Measurements from ENCODE around the gene CD53. TPM values are rescaled to one million over a fixed set of nuclear protein-coding genes. Genes with fewer than 3 reads are reported as not detected.

Gene CD53
- total and polyA plus RNA-seq, 9 of the 15 experiments (the other 6 are each of a cell fraction or from before 2014, with no cell fraction given): 63.5 to 220 (median 131) TPM

- TF ChIP-seq DDX20 (tag; IDR thresholded peaks at IDR 0.05; ENCODE audit: low read depth): 0 out of 2 replicates have a peak, but pooled peaks have one; percentile 13
- TF ChIP-seq PHB2 (IDR thresholded peaks at IDR 0.05; ENCODE audit: low read depth): no peak
- no peak for TF ChIP-seq ZNF408 (CRISPR knock-in tag; IDR thresholded peaks at IDR 0.05; ENCODE audit: low read depth)
- no peak for TF ChIP-seq ZNF174 (CRISPR knock-in tag; IDR thresholded peaks at IDR 0.05)
- no peak for TF ChIP-seq ZBTB17 (CRISPR knock-in tag; IDR thresholded peaks at IDR 0.05)
- 0 out of 2 replicates have a peak, but pooled peaks have one; percentile 67 for TF ChIP-seq HDAC2 (IDR thresholded peaks at IDR 0.05)
- no peak for TF ChIP-seq MIER1 (IDR thresholded peaks at IDR 0.05; ENCODE audit: low read depth)
- no peak for TF ChIP-seq ZKSCAN8 (CRISPR knock-in tag; IDR thresholded peaks at IDR 0.05)
- peak; percentile 90 for TF ChIP-seq DPF2 (IDR thresholded peaks at IDR 0.05)
- no peak for TF ChIP-seq UBTF (IDR thresholded peaks at IDR 0.05; ENCODE audit: borderline replicate concordance in 1 of 2, low read depth in 2 of 2, low read length in 2 of 2)
- no peak for TF ChIP-seq ZNF740 (CRISPR knock-in tag; IDR thresholded peaks at IDR 0.05)
- no peak for TF ChIP-seq ZNF740 (tag; IDR thresholded peaks at IDR 0.05)
- TF ChIP-seq NEUROD1 (IDR thresholded peaks at IDR 0.05; ENCODE audit: borderline replicate concordance, low read depth, low read length, partially characterized antibody): no peak
- TF ChIP-seq FOXJ2 (tag; IDR thresholded peaks at IDR 0.05): peak; percentile 64; the same call in 1 of the 2 replicates
- TF ChIP-seq TFE3 (CRISPR knock-in tag; IDR thresholded peaks at IDR 0.05): no peak
- TF ChIP-seq HLTF (IDR thresholded peaks at IDR 0.05): no peak
- TF ChIP-seq KAT2B (IDR thresholded peaks at IDR 0.05; ENCODE audit: low read depth, low read length): no peak
- TF ChIP-seq ZNF589 (CRISPR knock-in tag; IDR thresholded peaks at IDR 0.05; ENCODE audit: low read depth): peak; percentile 58; the same call in 1 of the 2 replicates
- TF ChIP-seq ZBTB12 (CRISPR knock-in tag; IDR thresholded peaks at IDR 0.05): no peak
- no peak for TF ChIP-seq PRPF4 (IDR thresholded peaks at IDR 0.05; ENCODE audit: insufficient read depth, low read depth, low read length, poor library complexity, severe bottlenecking)
- TF ChIP-seq ZNF79 (CRISPR knock-in tag; IDR thresholded peaks at IDR 0.05; ENCODE audit: low read depth): no peak
- TF ChIP-seq CEBPB (tag; IDR thresholded peaks at IDR 0.05): peak; percentile 19; the same call in 1 of the 2 replicates
- peak; percentile 42 to 62; a peak in 3 of 4 replicates for TF ChIP-seq TRIM24 (IDR thresholded peaks at IDR 0.05)
- TF ChIP-seq TAF9B (IDR thresholded peaks at IDR 0.05; ENCODE audit: partially characterized antibody): peak; percentile 33
Observed at GRCh38 chr1:110890474-110891196, 17.7 kb downstream of the CD53 start (continued).

Measured in K562 (cell line).